Measurements from ENCODE around the gene SYT13.

Gene SYT13

GRCh38 chr11:45213316-45213665 is 72.8 kb downstream of the SYT13 start (continued):
- no peak for TF ChIP-seq TCF4 (CRISPR knock-in tag; IDR thresholded peaks at IDR 0.05; ENCODE audit: borderline replicate concordance)
- no peak for TF ChIP-seq ESRRG (CRISPR knock-in tag; IDR thresholded peaks at IDR 0.05)
- no peak for TF ChIP-seq GLIS3 (CRISPR knock-in tag; IDR thresholded peaks at IDR 0.05)
- TF ChIP-seq TOX (CRISPR knock-in tag; IDR thresholded peaks at IDR 0.05; ENCODE audit: borderline replicate concordance), result no peak
- TF ChIP-seq TSHZ2 (CRISPR knock-in tag; IDR thresholded peaks at IDR 0.05), result no peak
- TF ChIP-seq ZNF8 (CRISPR knock-in tag; IDR thresholded peaks at IDR 0.05), result no peak
- TF ChIP-seq ISL1 (CRISPR knock-in tag; IDR thresholded peaks at IDR 0.05), result no peak

- TF ChIP-seq ISL1 (CRISPR knock-in tag; IDR thresholded peaks at IDR 0.05) (no peak), CSDC2 (CRISPR knock-in tag; IDR thresholded peaks at IDR 0.05) (no peak), GLIS3 (CRISPR knock-in tag; IDR thresholded peaks at IDR 0.05) (no peak), CREB5 (CRISPR knock-in tag; IDR thresholded peaks at IDR 0.05; ENCODE audit: low read depth) (no peak), ZFP30 (CRISPR knock-in tag; IDR thresholded peaks at IDR 0.05) (no peak), ZC3H10 (CRISPR knock-in tag; IDR thresholded peaks at IDR 0.05) (no peak), PPARA (CRISPR knock-in tag; IDR thresholded peaks at IDR 0.05; ENCODE audit: borderline replicate concordance) (no peak), ZNF565 (CRISPR knock-in tag; conservative IDR thresholded peaks at IDR 0.05; ENCODE audit: low read depth) (no peak), ZNF70 (CRISPR knock-in tag; IDR thresholded peaks at IDR 0.05) (no peak), ARNTL (CRISPR knock-in tag; IDR thresholded peaks at IDR 0.05; ENCODE audit: borderline replicate concordance, low read depth) (no peak), BACH2 (CRISPR knock-in tag; IDR thresholded peaks at IDR 0.05; ENCODE audit: borderline replicate concordance) (no peak), TOX (CRISPR knock-in tag; IDR thresholded peaks at IDR 0.05; ENCODE audit: borderline replicate concordance) (no peak), PATZ1 (CRISPR knock-in tag; IDR thresholded peaks at IDR 0.05; ENCODE audit: borderline replicate concordance) (no peak), ZFP3 (CRISPR knock-in tag; IDR thresholded peaks at IDR 0.05) (no peak), TSHZ2 (CRISPR knock-in tag; IDR thresholded peaks at IDR 0.05) (no peak), ESRRG (CRISPR knock-in tag; IDR thresholded peaks at IDR 0.05) (no peak), ZNF8 (CRISPR knock-in tag; IDR thresholded peaks at IDR 0.05) (no peak), TCF4 (CRISPR knock-in tag; IDR thresholded peaks at IDR 0.05; ENCODE audit: borderline replicate concordance) (no peak), RARB (CRISPR knock-in tag; IDR thresholded peaks at IDR 0.05) (no peak)
- TF ChIP-seq, protein P1, sequence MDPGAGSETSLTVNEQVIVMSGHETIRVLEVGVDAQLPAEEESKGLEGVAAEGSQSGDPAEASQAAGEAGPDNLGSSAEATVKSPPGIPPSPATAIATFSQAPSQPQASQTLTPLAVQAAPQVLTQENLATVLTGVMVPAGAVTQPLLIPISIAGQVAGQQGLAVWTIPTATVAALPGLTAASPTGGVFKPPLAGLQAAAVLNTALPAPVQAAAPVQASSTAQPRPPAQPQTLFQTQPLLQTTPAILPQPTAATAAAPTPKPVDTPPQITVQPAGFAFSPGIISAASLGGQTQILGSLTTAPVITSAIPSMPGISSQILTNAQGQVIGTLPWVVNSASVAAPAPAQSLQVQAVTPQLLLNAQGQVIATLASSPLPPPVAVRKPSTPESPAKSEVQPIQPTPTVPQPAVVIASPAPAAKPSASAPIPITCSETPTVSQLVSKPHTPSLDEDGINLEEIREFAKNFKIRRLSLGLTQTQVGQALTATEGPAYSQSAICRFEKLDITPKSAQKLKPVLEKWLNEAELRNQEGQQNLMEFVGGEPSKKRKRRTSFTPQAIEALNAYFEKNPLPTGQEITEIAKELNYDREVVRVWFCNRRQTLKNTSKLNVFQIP (CRISPR knock-in tag; IDR thresholded peaks at IDR 0.05; ENCODE audit: borderline replicate concordance, low read depth), result no peak
- no peak; the same call in 2 of the 3 replicates for ATAC-seq
These were observed 73.4 kb downstream of the SYT13 start for GRCh38 chr11:45212566-45213315.

Data from SK-N-SH treated with all-trans-retinoic acid at 6 μM for 48 hours (cell line).